ENCODE results near the gene CNPY1.

CNPY1 gene

GRCh38 chr7:155568842-155569494 is 22.6 kb upstream of the CNPY1 start:
- no peak for TF ChIP-seq CTCF (IDR thresholded peaks at IDR 0.05)

- TF ChIP-seq CTCF (IDR thresholded peaks at IDR 0.05), result no peak
These were observed 21.9 kb upstream of the CNPY1 start for GRCh38 chr7:155568333-155568660.

- no peak for TF ChIP-seq CTCF (IDR thresholded peaks at IDR 0.05)
These were observed 21.4 kb upstream of the CNPY1 start for GRCh38 chr7:155567646-155568332.

GRCh38 chr7:155566011-155566836 is 19.9 kb upstream of the CNPY1 start:
- no peak for TF ChIP-seq CTCF (IDR thresholded peaks at IDR 0.05)

- no peak for TF ChIP-seq CTCF (IDR thresholded peaks at IDR 0.05)
These were observed 19.2 kb upstream of the CNPY1 start for GRCh38 chr7:155565596-155565995.

GRCh38 chr7:155562106-155562505 is 15.7 kb upstream of the CNPY1 start:
- no peak for TF ChIP-seq CTCF (IDR thresholded peaks at IDR 0.05)

- no peak for TF ChIP-seq CTCF (IDR thresholded peaks at IDR 0.05)
These were observed 14.8 kb upstream of the CNPY1 start for GRCh38 chr7:155560982-155561686.

Measured in LNCAP (cell line).